NB4 (cell line): Measurements from ENCODE around the gene ZMYND8.
A peak's percentile ranks its signal among the peaks of the same experiment; 100 is the strongest.

Source experiments
- DNase-seq: peaks from one replicate; pipeline ENCODE4 v3.0.0; 2010; ENCODE audit warnings: low read depth
- H3K4me3 ChIP-seq: one replicate; pipeline ENCODE4 v1.5.1; 2011; ENCODE audit warnings: mild to moderate bottlenecking, low read depth, low read length, moderate library complexity
- MYC ChIP-seq: IDR thresholded peaks from 2 replicates; pipeline ENCODE4 v1.6.1; 2011; ENCODE audit warnings: low read depth, low read length
- POLR2A ChIP-seq: IDR thresholded peaks from 2 replicates; pipeline ENCODE4 v1.6.1; 2011; ENCODE audit warnings: mild to moderate bottlenecking; ENCODE audit not compliant: insufficient read length; ENCODE audit errors: extremely low read depth
- TF ChIP-seq, protein P1 (sequence below): IDR thresholded peaks from one replicate; pipeline ENCODE4 v1.5.1; 2012; ENCODE audit warnings: low read depth, low read length
- TF ChIP-seq, protein P2 (sequence below): IDR thresholded peaks from 2 replicates; pipeline ENCODE4 v1.6.1; 2011; ENCODE audit warnings: low read depth, low read length

ZMYND8 gene

DNA sequence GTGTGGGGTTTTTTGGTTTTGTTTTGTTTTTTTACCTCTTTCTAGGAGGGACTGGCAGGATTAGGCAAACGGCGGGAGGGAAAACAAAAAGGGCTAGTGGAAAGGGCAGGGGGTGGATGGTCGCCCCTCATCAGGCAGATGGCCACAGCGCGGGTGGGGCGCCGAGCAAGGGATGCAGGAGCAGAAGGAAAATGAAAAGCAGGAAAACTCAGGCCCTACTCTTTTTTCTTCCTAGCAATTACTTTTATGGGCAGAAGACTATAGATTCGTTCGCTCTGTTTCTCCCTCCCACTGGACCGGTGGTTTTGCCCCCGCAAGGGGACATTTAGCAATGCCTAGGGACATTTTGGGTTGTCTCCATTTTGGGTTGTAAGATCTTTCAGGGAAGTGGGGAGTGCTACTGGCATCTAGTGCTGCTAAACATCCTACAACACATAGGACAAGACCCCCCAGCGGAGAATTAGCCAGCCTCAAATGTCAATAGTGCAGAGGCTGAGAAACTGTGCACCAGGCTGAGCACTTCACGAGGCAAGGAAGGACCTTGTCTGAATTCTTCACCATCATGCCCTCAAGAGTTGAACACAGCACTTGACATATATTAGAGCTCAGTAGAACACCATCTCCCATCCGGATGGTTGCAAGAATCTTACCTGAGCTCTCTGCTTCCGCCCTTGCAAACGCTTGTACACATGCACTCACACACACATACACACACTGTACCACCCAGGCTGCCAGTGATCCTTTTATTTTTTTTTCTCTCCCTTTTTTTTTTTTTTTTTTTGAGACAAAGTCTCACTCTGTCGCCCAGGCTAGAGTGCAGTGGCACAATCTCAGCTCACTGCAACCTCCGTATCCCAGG is 4.8 kb upstream of the ZMYND8 start:
- DNase-seq, result no peak
- peak overlapping the region; percentile 12 for H3K4me3 ChIP-seq
- TF ChIP-seq POLR2A (no peak), MYC (no peak)
- TF ChIP-seq, protein P1, sequence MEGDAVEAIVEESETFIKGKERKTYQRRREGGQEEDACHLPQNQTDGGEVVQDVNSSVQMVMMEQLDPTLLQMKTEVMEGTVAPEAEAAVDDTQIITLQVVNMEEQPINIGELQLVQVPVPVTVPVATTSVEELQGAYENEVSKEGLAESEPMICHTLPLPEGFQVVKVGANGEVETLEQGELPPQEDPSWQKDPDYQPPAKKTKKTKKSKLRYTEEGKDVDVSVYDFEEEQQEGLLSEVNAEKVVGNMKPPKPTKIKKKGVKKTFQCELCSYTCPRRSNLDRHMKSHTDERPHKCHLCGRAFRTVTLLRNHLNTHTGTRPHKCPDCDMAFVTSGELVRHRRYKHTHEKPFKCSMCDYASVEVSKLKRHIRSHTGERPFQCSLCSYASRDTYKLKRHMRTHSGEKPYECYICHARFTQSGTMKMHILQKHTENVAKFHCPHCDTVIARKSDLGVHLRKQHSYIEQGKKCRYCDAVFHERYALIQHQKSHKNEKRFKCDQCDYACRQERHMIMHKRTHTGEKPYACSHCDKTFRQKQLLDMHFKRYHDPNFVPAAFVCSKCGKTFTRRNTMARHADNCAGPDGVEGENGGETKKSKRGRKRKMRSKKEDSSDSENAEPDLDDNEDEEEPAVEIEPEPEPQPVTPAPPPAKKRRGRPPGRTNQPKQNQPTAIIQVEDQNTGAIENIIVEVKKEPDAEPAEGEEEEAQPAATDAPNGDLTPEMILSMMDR, result no peak
- TF ChIP-seq, protein P2, sequence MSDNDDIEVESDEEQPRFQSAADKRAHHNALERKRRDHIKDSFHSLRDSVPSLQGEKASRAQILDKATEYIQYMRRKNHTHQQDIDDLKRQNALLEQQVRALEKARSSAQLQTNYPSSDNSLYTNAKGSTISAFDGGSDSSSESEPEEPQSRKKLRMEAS, result peak; percentile 7; the same call in 1 of the 2 replicates

- peak; percentile 71 for TF ChIP-seq POLR2A
- no peak; the same call in 1 of the 2 replicates for TF ChIP-seq MYC
- peak; percentile 87 for DNase-seq
- H3K4me3 ChIP-seq, result peak overlapping the region; percentile 12
Measured at GRCh38 chr20:47360297-47361056, 4.0 kb upstream of the ZMYND8 start.

DNA sequence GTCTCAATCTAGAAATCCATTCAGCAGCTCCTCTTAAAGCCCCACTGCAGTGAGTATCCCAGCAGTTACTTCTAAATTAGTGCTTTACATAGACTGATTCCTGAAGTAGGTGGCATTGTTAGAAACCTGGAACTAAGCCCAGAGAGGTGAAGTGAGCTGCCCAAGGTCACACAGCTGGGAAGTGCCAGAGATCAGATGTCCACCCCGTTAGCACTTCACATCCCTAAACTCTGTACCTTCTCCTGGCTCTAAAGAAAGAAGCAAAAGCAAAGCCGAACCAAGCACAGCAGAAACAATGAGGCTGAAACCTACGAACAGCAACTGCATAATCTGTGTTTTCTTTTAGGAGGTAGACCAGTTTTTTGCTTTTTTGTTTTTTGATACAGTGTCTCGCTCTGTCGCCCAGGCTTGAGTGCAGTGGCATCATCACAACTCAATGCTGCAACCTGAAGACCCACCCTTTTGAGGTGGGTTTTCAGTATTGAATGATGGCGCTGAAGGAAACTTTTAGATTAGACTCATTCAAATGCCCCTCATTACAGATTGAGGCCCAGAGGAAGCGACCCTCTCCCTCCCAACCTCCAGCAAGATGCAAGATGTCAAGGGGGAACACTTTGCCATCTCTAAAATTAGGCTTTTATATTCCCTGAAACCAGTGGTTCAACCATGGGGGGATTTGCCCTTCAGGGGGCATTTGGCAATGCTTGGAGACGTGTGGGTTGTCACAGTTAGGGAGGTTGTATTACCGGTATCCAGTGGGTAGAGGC is 3.2 kb upstream of the ZMYND8 start:
- H3K4me3 ChIP-seq, result peak overlapping the region; percentile 54
- TF ChIP-seq, protein P2, result no peak
- TF ChIP-seq MYC (no peak), POLR2A (no peak)
- TF ChIP-seq, protein P1, result no peak

DNA sequence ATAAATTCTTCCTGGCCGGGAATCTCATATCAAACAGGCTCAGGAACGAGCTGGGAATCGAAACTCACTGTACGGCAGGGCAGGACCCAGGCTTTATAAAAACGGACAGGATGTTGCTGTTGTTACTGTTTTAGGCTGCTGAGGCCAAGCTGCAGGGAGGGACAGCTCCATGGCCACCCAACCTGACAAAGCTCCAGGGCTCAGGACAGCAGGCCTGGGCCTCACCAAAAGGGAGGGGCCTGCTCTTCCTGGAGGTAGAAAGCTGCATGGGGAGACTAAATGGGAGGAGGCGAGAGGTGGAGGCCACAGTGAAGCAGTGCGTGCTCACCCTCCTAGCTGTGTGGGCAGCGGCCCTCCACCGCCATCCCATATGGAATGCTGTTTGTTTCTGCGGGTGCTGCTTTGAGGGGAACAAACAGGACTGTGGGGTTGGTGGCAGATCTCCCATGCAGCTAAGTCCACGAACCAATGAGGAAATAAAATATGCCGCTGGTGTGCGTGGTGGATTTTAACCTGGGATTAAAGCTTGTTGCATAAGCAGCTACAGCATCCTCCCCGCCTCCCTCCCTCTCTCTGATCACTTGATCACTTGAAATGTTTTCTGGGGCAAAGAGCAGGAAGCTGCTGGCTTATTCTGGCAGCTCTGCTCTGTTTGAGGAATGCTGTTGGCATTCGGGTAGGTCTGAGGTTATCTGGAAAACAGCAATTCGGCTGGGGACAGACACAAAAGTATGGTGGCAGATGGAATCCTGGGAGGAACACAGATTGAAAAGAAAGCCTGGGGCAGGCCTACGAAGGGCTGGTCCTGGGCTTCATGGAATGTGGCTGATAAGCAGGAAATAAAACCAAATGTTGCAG is 2.4 kb upstream of the ZMYND8 start:
- peak; percentile 88 for DNase-seq
- H3K4me3 ChIP-seq, result peak overlapping the region; percentile 54
- TF ChIP-seq POLR2A (peak; percentile 62), MYC (peak; percentile 31; the same call in 1 of the 2 replicates)
- TF ChIP-seq, protein P1, result no peak
- TF ChIP-seq, protein P2, result no peak; the same call in 1 of the 2 replicates

More for the DNA sequence above, 3.2 kb upstream of the ZMYND8 start:
- no peak for DNase-seq

DNA sequence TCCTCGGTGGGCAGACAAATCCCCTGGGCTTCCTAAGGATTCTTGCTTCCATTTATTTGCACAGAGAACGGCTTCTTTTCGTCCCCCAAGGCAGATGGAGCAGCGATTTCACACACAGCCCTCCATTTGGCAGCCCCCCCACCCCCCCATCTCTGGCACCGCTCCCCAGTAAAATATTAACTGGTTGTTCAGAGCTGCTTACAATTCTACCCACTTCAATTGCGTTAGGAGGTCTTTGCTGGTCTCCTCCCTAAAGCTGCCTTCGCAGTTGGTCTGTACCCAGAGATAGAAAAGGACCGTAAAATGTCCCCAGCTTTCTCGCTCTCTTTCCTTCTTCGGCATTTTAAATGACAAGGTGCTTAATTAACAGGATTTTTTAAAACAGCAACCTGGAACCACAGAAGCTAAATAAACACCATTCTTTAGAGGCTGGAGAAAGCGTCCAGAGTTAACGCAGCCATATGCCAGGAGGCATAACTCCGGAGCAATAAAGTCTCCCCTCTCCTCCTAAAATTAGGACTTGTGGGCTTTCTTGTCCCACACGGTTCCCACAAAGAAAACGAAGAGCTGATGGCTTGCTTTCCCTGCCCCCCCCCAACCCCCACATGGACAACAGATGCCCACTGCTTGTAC is 1.7 kb upstream of the ZMYND8 start:
- TF ChIP-seq, protein P2, result no peak
- TF ChIP-seq MYC, result no peak
- TF ChIP-seq, protein P1, result no peak
- TF ChIP-seq POLR2A, result no peak
- DNase-seq, result no peak

More for the DNA sequence above, 1.7 kb upstream of the ZMYND8 start:
- H3K4me3 ChIP-seq, result peak overlapping the region; percentile 54
